Fibroblast of lung (primary cell): Measurements from ENCODE around the gene NECTIN1.

Experiments
- CTCF ChIP-seq, 2 donors: IDR thresholded peaks in 1 of 2; conservative IDR thresholded peaks in 1 of 2; 1 replicate in 1 of 2; 2 replicates in 1 of 2; pipeline ENCODE4 v1.5.1; 2011 to 2012; ENCODE audit warnings: low read length in 2 of 2, control low read depth in 1 of 2, inconsistent platforms in 1 of 2, low read depth in 1 of 2, mild to moderate bottlenecking in 1 of 2
- EZH2 ChIP-seq: IDR thresholded peaks from 2 replicates; pipeline ENCODE4 v1.5.1; 2012; ENCODE audit warnings: low read length, control low read depth, mild to moderate bottlenecking; ENCODE audit errors: missing control alignments

- no peak for TF ChIP-seq EZH2
- TF ChIP-seq CTCF (conservative IDR thresholded peaks at IDR 0.05 in 1 of 2, IDR thresholded peaks at IDR 0.05 in 1 of 2; ENCODE audit: low read depth in 1 of 2, low read length in 2 of 2), result no peak
These were observed 57.9 kb downstream of the NECTIN1 start for GRCh38 chr11:119671051-119671450.
